ENCODE results near the gene IL1A. TPM values are rescaled to one million over a fixed set of nuclear protein-coding genes. Genes with fewer than 3 reads are reported as not detected.

IL1A gene
- total and polyA plus RNA-seq, 2 donors (not counting 3 experiments of a cell fraction or from before 2014, with no cell fraction given): 0.29 to 1.4 TPM

- BruUV-seq (replicated peaks): no TSS peak
- Histone ChIP-seq H3K4me3 (replicated peaks in 1 of 3; ENCODE audit: insufficient read depth in 1 of 3, low read depth in 1 of 3, low read length in 3 of 3) (no peak overlapping the region), H3K9me1 (replicated peaks; ENCODE audit: control insufficient read depth, extremely low read depth, insufficient read depth, low read length) (no peaks in the 10 kb centered on the region), H3K79me2 (ENCODE audit: control insufficient read depth, insufficient read depth, low read length) (peaks cover 47% of the 10 kb centered on the region), H3K27me3 (ENCODE audit: control insufficient read depth in 2 of 2, insufficient read depth in 2 of 2, low read length in 2 of 2) (no peaks in the 10 kb centered on the region), H4K20me1 (replicated peaks; ENCODE audit: control insufficient read depth, extremely low read depth, insufficient read depth, low read length) (no peaks in the 10 kb centered on the region), H3K36me3 (ENCODE audit: control insufficient read depth in 2 of 2, extremely low read depth in 1 of 2, insufficient read depth in 2 of 2, low read length in 2 of 2) (peaks cover 0 to 18% of the 10 kb centered on the region in 2 experiments), H3K4me1 (ENCODE audit: control insufficient read depth, extremely low read depth, insufficient read depth, low read length) (peaks cover 21% of the 10 kb centered on the region), H3K27ac (ENCODE audit: insufficient read depth, low read depth, low read length) (no peak overlapping the region), H3K9me3 (replicated peaks; ENCODE audit: control insufficient read depth, insufficient read depth, low read length) (no peaks in the 10 kb centered on the region), H3K9ac (replicated peaks; ENCODE audit: extremely low read depth, insufficient read depth, low read length) (no peak overlapping the region), H2AFZ (ENCODE audit: low read depth, low read length) (peak overlapping the region; percentile 3), H3K4me2 (ENCODE audit: insufficient read depth, low read length) (peak overlapping the region; percentile 9)
- FAIRE-seq: no peak
- TF ChIP-seq POLR2A (IDR thresholded peaks at IDR 0.05; ENCODE audit: low read depth, low read length): no peak
- TF ChIP-seq MAX (IDR thresholded peaks at IDR 0.05; ENCODE audit: insufficient read depth, insufficient read length): no peak
- TF ChIP-seq FOS (IDR thresholded peaks at IDR 0.05; ENCODE audit: borderline replicate concordance, insufficient read depth, low read length): no peak
- TF ChIP-seq EZH2 (IDR thresholded peaks at IDR 0.05; ENCODE audit: borderline replicate concordance, low read depth, low read length, severe bottlenecking): no peak
- no peak for TF ChIP-seq GATA2 (IDR thresholded peaks at IDR 0.05; ENCODE audit: insufficient read depth, insufficient read length, low read depth, low read length)
- no peak for TF ChIP-seq JUN (IDR thresholded peaks at IDR 0.05; ENCODE audit: borderline replicate concordance, insufficient read depth, insufficient read length, low read depth)
- no peak for TF ChIP-seq CTCF (IDR thresholded peaks at IDR 0.05; ENCODE audit: extremely low read depth in 1 of 2, insufficient read depth in 1 of 2, low read depth in 1 of 2, low read length in 2 of 2)
- TF ChIP-seq POLR2AphosphoS5 (IDR thresholded peaks at IDR 0.05; ENCODE audit: insufficient read depth, low read depth, low read length): no peak
- no peak for TF ChIP-seq MYC (IDR thresholded peaks at IDR 0.05; ENCODE audit: low read depth, low read length)
- dilution Hi-C loops (cut with MboI; ENCODE audit: extremely low pct_ligation_motif_present, low sequenced_read_pairs) (loop anchor here (25.0 kb wide), 1 partner anchor 175 kb away; no protein-coding TSS in a partner anchor), intact Hi-C loops (cut with micrococcal nuclease) (loop anchor here (5.0 kb wide), 1 partner anchor 70 kb away; no protein-coding TSS in a partner anchor)
- ChIA-PET POLR2A (interaction anchor here (0.7 kb wide), 1 partner anchor 50 kb away, joined by 4 read pairs; no protein-coding TSS in a partner anchor), CTCF (interaction anchor here (1.0 to 6.2 kb wide), 5 partner anchors 12 to 179 kb away, joined by 3 to 44 read pairs (median 19); no protein-coding TSS in a partner anchor)
- no peak for DNase-seq (ENCODE audit: low read depth, low spot score)
Observed at GRCh38 chr2:112762276-112762675, 22.0 kb downstream of the IL1A start.

All from endothelial cell of umbilical vein (primary cell).